HG03097 (cell line): ENCODE data around the gene C2orf81.
"Not testable (repeated sequence)": the region's sequence is repeated elsewhere in the genome, so short reads cannot be mapped to it uniquely, and the experiment has no call there.

ENCODE experiments used
- ATAC-seq: cut with Tn5 transposase; IDR thresholded peaks from one replicate; pipeline ENCODE4 v1.9.1; 2021; ENCODE audit not compliant: unreplicated experiment, low FRiP score

C2orf81 gene

GRCh38 chr2:74421221-74421870, at the start of gene C2orf81, which contains the start of gene WDR54:
Gene C2orf81, minus strand, starts transcription at chr2:74421619. Its CDS starts 59 bp downstream, at chr2:74421560.
Gene WDR54, plus strand, starts transcription at chr2:74421730. Its CDS starts 424 bp downstream, at chr2:74422154.
- peak; percentile 79 for ATAC-seq

DNA sequence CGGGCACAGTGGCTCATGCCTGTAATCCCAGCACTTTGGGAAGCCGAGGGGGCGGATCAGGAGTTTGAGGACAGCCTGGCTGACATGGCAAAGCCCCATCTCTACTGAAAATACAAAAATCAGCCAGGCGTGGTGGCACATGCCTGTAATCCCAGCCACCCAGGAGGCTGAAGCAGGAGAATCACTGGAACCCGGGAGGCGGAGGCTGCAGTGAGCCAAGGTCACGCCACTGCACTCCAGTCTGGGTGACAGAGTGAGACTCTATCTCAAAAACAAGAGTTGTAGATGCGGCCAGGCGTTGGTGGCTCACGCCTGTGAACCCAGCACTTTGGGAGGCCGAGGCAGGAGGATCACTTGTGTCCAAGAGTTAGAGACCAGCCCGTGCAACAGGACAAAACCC, 49.3 kb upstream of the C2orf81 start:
- ATAC-seq: not testable (repeated sequence)

DNA sequence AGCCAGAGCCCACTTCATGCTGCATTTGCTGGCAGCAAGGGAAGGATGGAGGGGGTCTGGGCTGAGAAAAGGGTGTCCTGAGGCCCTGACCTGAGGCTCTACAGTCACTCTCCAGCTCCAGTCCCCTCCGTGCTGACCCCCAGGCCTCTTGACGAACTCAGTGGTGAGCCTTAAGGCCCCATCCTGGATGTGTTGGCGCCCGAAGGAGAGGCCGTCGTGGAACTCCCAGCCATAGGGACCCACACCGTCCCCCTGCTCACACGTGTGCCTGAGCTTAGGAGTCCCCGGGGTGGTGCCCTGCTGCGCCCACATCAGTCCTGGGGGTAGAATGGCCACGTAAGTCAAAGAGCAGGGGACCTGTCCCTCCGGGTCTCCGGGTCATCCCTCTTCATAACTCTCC, 43.0 kb upstream of the C2orf81 start:
- no peak for ATAC-seq

DNA sequence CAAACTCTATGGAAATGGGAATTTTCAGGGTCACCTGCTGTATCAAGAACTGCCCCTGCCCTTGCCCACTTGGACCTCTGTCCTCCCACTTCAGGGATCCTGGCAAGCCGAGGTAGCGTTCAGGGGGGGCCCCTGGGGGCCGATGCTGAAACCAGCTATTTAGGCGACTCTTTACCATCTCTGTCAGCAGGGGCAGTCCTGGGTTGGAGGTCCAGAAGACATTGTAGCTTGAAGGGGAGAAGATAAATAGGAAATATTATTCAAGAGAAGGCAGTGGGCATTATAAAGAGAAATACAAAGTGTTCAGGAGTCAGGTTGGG, 41.3 kb upstream of the C2orf81 start:
- ATAC-seq: no peak

DNA sequence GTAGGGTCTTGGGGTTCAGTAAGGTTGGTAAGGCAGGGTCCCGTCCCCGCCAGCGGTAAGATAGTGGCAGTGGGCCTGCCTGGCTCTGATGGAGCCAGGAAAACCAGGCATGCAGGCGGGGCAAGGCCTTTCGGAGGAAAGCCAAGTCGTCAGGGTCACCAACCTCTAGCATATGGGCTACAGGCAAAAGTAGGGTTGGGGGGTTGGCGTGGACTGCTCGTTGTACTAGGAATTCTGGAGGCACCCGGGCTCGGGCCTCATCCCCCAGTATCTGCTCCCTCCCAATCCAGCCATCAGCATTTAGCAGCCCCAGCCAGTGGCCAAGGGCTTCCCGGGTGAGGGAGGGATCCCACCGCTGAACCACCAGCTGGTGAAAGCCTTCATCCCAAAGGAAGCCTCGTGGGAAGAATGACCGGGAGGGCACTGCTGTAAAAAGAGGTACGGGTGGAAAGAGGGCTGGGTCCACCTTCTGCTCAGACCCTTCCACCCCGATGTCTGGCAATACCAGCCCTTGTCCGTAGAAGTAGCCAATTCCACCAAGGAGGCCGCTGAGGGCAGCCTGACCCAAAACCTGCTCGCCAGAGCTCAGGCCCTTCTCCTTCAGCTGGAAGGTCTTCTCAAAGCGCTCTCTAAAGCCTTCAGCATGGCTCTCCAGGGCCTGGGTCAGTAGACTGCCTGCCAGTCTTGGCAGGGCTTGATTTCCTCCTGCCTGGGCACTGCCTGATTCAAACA, 40.8 kb upstream of the C2orf81 start:
- no peak for ATAC-seq

DNA sequence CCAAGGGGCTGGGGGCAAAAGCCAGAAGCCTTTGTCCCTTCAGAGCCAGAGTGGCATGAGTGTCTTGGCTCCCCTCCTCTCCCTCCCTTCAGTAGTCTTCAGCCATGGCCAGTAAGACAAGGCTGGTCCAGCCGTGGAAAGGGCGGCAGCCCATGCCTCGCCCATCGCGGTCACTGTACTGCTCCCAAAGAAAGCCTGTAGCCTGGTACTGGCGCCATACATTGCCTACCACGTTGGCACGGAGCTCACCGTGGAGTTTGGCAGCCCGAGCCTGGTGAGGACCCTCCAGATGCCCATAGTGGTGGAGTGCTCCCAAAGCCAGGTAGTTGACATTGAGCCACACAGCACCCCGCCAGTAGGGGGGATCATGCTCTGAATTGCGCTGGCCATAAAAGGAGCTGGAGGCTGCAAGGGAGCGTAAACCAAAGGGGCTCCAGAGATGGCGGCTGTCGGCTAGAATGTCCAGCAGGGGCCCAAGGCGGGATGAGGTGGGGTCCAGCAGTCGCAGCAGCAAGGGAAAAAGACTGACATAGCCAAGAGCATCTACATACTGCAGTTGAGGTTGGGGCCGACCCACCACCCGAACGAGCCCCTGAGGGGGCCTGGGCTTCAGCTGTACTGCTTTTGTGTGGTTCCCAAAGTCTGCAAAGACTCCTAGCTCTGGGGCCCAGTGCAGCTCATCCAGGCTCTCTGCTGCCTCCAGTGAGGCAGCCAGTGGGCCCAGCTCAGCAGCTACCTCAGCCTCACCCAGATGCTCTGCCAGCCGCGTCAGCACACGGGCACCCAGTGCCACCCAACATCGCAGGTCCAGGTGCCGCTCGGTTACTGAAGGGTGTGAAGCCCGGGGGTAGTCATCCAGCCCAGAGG, 40.0 kb upstream of the C2orf81 start:
- ATAC-seq: no peak

DNA sequence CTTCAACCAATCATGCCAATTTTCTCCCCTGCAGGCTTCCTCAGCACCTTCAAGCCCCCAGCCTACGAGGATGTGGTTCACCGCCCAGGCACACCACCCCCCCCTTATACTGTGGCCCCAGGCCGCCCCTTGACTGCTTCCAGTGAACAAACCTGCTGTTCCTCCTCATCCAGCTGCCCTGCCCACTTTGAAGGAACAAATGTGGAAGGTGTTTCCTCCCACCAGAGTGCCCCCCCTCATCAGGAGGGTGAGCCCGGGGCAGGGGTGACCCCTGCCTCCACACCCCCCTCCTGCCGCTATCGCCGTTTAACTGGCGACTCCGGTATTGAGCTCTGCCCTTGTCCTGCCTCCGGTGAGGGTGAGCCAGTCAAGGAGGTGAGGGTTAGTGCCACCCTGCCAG, 38.8 kb upstream of the C2orf81 start:
- ATAC-seq: not testable (repeated sequence)

DNA sequence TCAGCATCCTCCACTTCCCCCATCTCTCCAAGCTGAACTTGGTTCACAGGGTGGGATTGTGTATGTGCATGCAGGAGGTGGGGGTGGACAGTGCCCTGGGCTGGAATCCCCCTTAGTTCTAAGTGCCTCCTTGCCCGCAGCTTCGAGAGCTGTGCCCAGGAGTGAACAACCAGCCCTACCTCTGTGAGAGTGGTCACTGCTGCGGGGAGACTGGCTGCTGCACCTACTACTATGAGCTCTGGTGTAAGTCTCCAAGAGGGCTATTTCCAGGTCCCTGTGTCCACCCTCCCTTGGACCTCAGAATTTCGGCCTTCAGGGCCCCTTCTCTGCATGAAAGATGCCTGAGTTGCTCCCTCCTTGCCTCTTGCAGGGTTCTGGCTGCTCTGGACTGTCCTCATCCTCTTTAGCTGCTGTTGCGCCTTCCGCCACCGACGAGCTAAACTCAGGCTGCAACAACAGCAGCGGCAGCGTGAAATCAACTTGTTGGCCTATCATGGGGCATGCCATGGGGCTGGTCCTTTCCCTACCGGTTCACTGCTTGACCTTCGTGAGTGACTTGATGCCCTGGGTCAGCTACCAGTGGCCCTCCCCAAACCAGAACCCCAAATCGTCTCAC, 38.2 kb upstream of the C2orf81 start:
- ATAC-seq: not testable (repeated sequence)

- ATAC-seq: no peak
Measured at GRCh38 chr2:74458938-74459363, 37.5 kb upstream of the C2orf81 start.

GRCh38 chr2:74458132-74458937, 36.9 kb upstream of the C2orf81 start, which contains the start of gene WBP1:
Gene WBP1, plus strand, starts transcription at chr2:74458438. Its CDS starts 165 bp downstream, at chr2:74458603.
- peak; percentile 71 for ATAC-seq

GRCh38 chr2:74457549-74458131, 36.2 kb upstream of the C2orf81 start:
- peak; percentile 25 for ATAC-seq

DNA sequence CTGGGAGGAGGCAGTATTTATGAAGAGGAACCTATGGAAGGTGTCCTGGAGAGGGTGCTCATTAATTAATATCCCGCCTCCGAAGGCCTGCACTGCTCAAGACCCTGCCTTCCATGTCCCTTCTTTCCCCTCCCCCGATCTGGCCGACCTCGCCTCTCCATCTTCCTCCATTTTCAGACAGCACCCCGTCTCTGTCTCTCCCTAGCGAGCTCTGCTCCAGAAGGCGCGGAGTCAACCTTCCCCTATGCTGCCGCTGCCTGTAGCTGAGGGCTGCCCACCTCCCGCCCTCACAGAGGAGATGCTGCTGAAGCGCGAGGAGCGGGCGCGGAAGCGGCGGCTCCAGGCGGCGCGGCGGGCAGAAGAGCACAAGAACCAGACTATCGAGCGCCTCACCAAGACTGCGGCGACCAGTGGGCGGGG, 35.7 kb upstream of the C2orf81 start:
- ATAC-seq: no peak

DNA sequence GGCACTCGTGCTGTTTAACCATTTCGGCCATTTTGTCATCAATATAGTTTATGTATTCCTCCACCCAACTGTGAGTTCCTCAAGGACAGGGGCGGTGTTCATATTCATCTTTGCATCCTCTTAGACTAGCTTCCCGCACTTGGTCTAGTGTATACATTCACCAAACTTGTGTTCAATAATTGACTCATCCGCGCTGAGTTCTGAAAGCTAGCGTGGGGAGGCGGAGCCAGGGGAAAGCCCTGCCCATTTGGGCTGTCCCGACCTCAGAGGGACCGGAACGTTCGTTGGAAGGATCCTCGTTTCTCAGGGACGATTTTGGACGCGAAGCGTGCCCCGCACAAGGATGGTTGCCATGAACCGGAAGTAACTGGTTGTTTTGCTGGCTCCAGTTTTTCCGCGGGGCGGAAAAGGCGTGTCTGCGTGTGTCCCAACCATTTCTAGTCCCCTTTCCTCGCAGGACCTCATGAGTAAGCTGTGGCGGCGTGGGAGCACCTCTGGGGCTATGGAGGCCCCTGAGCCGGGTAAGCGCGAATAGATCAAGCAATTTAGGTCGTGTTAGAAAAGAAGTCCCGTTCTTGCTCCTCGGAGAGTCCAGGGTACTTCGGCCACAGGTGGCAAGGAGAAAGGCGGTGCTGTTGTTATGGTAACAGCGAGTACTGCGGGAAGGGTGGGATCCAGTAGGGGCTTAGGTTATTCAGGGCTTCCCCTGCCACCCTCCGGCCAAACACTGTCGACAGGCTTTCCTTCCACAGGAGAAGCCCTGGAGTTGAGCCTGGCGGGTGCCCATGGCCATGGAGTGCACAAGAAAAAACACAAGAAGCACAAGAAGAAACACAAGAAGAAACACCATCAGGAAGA, 33.5 kb upstream of the C2orf81 start, which contains the start of gene INO80B:
Gene INO80B, plus strand, starts transcription at position 434 of the 858 bp plus-strand sequence. Its CDS starts 30 bp downstream, at position 464.
- peak; percentile 49 for ATAC-seq

- no peak for ATAC-seq
Measured at GRCh38 chr2:74450570-74451190, 29.3 kb upstream of the C2orf81 start.

DNA sequence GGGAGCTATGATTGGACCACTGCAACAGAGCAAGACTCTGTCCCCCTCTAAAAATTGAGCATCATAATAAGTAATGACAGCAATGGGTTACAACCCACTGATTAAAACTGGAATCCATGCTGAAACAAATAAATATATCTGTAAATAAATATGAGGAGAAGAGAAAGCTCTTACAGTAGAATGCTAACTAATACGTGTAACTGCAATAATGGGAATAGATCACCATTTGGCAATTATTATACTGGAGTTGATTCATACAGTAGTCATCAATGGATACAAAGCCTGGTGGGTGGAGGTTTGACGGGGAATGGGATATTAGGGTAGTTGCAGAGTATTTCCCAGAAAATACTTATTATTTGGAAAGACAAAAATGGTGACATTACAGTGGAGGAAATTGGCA, 27.4 kb upstream of the C2orf81 start:
- no peak for ATAC-seq

DNA sequence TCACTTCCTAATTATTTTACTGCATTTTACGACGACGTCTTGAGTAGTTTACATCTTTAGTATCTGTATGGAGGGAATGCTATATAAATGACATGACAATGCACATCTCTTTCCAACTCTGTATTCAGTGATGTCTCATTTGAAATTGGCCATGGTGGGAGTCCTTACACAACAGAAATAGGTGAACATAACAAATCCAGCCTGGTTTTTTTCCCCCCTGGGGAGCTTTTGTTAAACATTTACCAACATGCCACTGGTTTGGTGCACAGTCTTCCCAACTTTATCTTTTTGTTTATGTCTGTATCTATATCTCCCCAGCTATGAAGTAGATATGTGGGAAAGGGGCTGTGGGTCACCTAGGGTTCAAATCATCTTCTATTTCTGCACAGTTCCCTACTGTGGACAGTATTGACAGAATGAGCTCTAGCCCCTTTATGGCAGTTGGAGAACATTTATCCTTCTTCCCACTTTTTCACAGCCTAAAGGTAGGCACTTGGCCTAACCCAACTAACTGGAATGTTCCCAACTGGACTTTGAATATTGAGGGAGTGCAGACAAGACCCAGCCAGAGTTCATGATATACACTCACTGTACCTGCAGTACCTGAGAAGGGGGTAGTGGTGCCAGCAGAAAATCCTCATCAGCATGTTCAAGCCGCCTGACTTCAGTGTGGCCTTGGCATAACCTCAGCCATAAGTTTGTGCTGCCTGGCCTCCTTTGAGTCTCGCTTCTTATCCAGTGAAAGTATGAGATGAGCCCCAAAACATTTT, 26.0 kb upstream of the C2orf81 start:
- no peak for ATAC-seq
